GM19099 (cell line): ENCODE measurements around the gene SSPN.
A peak's percentile ranks its signal among the peaks of the same experiment; 100 is the strongest.

Experiments used
- POLR2A ChIP-seq: IDR thresholded peaks from 3 replicates; pipeline ENCODE4 v1.6.1; 2011; ENCODE audit warnings: low read depth; ENCODE audit not compliant: insufficient read length; ENCODE audit errors: extremely low read depth

SSPN gene

GRCh38 chr12:26195250-26195640 lies at the start of gene SSPN:
Gene SSPN (plus strand): TSS chr12:26195573. CDS start chr12:26195673, 100 bp downstream.
- no peak for TF ChIP-seq POLR2A

GRCh38 chr12:26148291-26148690 lies 47.1 kb upstream of the SSPN start:
- no peak for TF ChIP-seq POLR2A

GRCh38 chr12:26149968-26150500 lies 45.3 kb upstream of the SSPN start:
- TF ChIP-seq POLR2A: no peak

- TF ChIP-seq POLR2A: no peak
These were observed 44.5 kb upstream of the SSPN start for GRCh38 chr12:26150736-26151450.

GRCh38 chr12:26152507-26153102 lies 42.8 kb upstream of the SSPN start:
- no peak for TF ChIP-seq POLR2A

- TF ChIP-seq POLR2A: no peak
These were observed 41.8 kb upstream of the SSPN start for GRCh38 chr12:26153421-26154154.

GRCh38 chr12:26156201-26156871 lies 39.0 kb upstream of the SSPN start:
- TF ChIP-seq POLR2A: peak; percentile 65

GRCh38 chr12:26157001-26157400 lies 38.4 kb upstream of the SSPN start:
- TF ChIP-seq POLR2A: no peak

GRCh38 chr12:26158078-26158764 lies 37.2 kb upstream of the SSPN start:
- TF ChIP-seq POLR2A: no peak

GRCh38 chr12:26162174-26162573 lies 33.2 kb upstream of the SSPN start:
- TF ChIP-seq POLR2A: no peak

- TF ChIP-seq POLR2A: no peak
These were observed 32.5 kb upstream of the SSPN start for GRCh38 chr12:26162905-26163304.

- TF ChIP-seq POLR2A: no peak
These were observed 31.3 kb upstream of the SSPN start for GRCh38 chr12:26164118-26164517.

- TF ChIP-seq POLR2A: no peak
These were observed 23.4 kb upstream of the SSPN start for GRCh38 chr12:26172013-26172412.

- TF ChIP-seq POLR2A: no peak
These were observed 22.8 kb upstream of the SSPN start for GRCh38 chr12:26172539-26172938.

- TF ChIP-seq POLR2A: no peak
These were observed 22.3 kb upstream of the SSPN start for GRCh38 chr12:26172946-26173552.

GRCh38 chr12:26176725-26177124 lies 18.6 kb upstream of the SSPN start:
- TF ChIP-seq POLR2A: no peak
